Mesenteric fat pad (tissue), 1 donor: ENCODE measurements around the gene ZNF473. TPM values are rescaled to one million over a fixed set of nuclear protein-coding genes. Genes with fewer than 3 reads are reported as not detected.
A peak's percentile ranks its signal among the peaks of the same experiment; 100 is the strongest.
"Not testable (repeated sequence)": the region's sequence is repeated elsewhere in the genome, so short reads cannot be mapped to it uniquely, and the experiment has no call there.

ENCODE experiments used
- DNase-seq: peaks from one replicate; pipeline ENCODE4 v3.0.0-alpha.2; 2020; ENCODE audit warnings: low spot score
- total RNA-seq: library from RNA; stranded (reverse); fragmentation: NEBNext Ultra II Directional; extraction: Animal tissue kit (Norgen Biotek cat#: 25700); gene quantifications from one replicate; pipeline ENCODE4 v1.2.1, GENCODE V29; 2021
- donor health status: DM: yes; HTN: yes; CAD: no.

Gene ZNF473
- total RNA-seq, 1 donor from 2014 or later = 6.8 TPM

- not testable (repeated sequence) for DNase-seq
These were observed 72.1 kb downstream of the ZNF473 start for GRCh38 chr19:50097884-50098283.

DNA sequence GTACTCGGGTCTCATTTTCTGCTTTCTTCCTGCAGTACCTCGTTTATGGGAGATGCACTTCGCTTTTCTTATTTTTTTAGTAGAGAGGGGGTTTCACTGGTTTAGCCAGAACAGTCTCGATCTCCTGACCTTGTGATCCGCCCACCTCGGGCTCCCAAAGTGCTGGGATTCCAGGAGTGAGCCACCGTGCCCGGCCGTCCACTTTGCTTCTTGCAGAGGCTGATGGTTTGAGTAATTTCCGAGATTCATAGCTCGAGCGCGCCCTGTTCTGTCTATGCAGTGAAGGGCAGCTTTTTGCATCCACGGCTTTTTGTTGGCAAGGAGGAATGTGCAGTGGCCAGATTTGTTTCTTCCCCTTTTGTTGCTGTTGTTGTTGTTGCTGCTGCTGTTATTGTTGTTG, 73.1 kb downstream of the ZNF473 start:
- peak; percentile 95 for DNase-seq

GRCh38 chr19:50099696-50100095, 73.9 kb downstream of the ZNF473 start:
- not testable (repeated sequence) for DNase-seq

- DNase-seq = not testable (repeated sequence)
These were observed 75.1 kb downstream of the ZNF473 start for GRCh38 chr19:50100946-50101345.

Other genes starting within 250 kb of the ZNF473 start
- gene FUZ, start 212.7 kb upstream of the ZNF473 start, total RNA-seq = 12.7 TPM
- gene MED25, start 207.7 kb upstream of the ZNF473 start, total RNA-seq = 40.4 TPM
- gene PTOV1, start 174.8 kb upstream of the ZNF473 start, total RNA-seq = 99.4 TPM
- gene PNKP, start 158.4 kb upstream of the ZNF473 start, total RNA-seq = 57.6 TPM
- gene AKT1S1, start 148.7 kb upstream of the ZNF473 start, total RNA-seq = 38.8 TPM
- 39.9 TPM for gene TBC1D17, start 148.3 kb upstream of the ZNF473 start, total RNA-seq
- gene IL4I1, start 129.1 kb upstream of the ZNF473 start, total RNA-seq = 2.3 TPM
- 46.1 TPM for gene ATF5, start 96.8 kb upstream of the ZNF473 start, total RNA-seq
- gene NUP62, start 96.5 kb upstream of the ZNF473 start, total RNA-seq = 34.5 TPM
- 3.0 TPM for gene SIGLEC11, start 64.8 kb upstream of the ZNF473 start, total RNA-seq
- gene VRK3, start 633 bp upstream of the ZNF473 start, total RNA-seq = 27.5 TPM
- gene IZUMO2, start 137.3 kb downstream of the ZNF473 start, total RNA-seq = not detected
- gene MYH14, start 177.6 kb downstream of the ZNF473 start, total RNA-seq = 26.4 TPM